Measurements from ENCODE around the gene PLEKHA4.
"Not testable (repeated sequence)": the region's sequence is repeated elsewhere in the genome, so short reads cannot be mapped to it uniquely, and the experiment has no call there.

The PLEKHA4 gene

DNA sequence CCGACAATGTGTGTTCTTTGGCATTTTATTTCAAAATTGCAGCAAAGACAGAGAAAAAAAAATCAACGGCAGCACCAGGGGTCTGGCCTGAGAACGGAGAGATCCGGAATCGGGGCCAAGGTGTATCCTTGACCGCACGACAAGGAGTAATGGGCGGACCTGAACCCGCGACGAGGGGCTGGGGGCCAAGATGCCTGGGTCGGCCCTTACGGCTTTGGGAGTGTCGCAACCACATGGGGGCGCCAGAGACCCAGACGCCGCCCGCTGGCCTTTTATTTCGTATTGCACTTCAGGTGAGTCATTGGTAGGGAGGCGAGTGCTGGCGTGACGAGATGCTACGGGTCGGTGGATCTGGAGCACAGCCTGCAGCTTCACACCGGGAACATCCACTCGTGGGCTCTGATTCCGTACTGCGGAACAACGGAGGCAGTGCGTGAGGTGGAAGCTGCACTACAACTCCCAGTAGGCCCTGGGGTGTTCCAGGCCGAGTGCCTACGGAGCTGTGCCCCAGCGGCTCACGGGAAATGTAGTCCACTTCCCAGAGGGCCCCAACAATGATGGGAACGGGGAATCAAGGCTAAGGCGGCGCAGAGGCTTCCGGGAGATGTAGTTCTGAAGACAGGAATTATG lies 73.2 kb downstream of the PLEKHA4 start:
- DNase-seq: peak; percentile 85

DNA sequence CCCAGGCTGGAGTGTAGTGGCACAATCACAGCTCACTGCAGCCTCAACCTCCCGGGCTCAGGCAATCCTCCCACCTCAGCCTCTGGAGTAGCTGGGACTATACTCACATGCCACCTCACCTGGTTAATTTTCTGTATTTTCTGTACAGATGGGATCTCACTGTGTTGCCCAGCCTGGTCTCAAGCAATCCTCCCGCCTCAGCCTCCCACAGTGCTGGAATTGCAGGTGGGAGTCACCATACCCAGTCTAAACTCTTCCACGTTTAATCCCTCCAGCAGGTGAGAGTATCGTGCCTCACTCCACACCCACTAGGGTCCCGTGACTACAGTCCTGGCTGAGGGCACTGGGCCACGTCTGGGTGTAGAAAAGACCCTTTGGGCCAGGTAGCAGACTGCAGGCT lies 74.1 kb downstream of the PLEKHA4 start:
- DNase-seq: no peak

DNA sequence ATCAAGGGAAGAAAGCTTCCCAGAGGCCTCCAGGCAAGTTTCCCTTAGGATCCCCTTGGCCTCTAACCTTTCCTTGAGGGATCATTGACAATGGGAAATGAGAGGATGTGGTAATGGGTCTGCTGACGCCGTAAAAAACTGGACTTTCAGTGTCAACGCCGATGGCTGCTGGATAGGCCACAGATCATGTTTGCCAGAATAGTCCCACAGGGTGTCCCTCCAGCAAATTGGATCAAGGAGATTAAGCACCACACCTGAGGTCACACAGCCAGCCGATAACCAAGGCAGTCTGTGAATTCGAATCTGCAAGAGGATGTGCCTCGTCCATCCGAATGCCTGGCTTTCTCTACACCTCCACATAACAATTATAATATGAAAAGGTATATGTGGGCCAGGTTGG lies 75.1 kb downstream of the PLEKHA4 start:
- DNase-seq: no peak

DNA sequence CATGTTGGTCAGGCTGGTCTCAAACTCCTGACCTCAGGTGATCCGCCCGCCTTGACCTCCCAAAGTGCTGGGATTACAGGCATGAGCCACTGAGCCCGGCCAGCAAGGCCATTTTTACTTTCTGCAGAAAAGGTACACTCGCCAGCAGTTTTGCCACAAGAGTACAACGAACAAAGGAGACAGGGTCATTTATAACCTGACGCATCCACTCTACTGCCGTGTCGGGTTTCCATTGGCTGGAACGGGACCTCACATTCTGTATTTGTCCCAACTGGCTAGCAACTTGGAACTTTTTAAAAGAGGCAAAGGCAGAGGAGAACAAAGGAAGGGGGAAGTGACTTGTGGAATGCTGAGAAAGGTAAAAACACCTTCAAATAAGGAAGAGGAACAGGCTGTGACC lies 81.1 kb downstream of the PLEKHA4 start:
- not testable (repeated sequence) for DNase-seq
